IMR-90 (cell line): ENCODE measurements around the gene DOCK10. TPM values are rescaled to one million over a fixed set of nuclear protein-coding genes. Genes with fewer than 3 reads are reported as not detected.

Source experiments
- ATAC-seq: fragments of 200-7000 bp; cut with Tn5 transposase; 2 replicates; pipeline ENCODE4 v1.9.1; 2020; ENCODE audit warnings: low read depth, mild to moderate bottlenecking, moderate library complexity
- BruUV-seq: library from RNA; stranded (reverse); fragments of 400-500 nt; replicated peaks from 2 replicates; lab custom pipeline; 2021; lab: Mats Ljungman, UMichigan
- CTCF ChIA-PET: fragments of 300-600 bp; formaldehyde crosslinking; extraction: SDS; loops from one replicate; lab custom pipeline; 2021; ENCODE audit warnings: antibody characterized with exemption; lab: Yijun Ruan, JAX
- POLR2A ChIA-PET: fragments of 300-600 bp; sonication (Branson Sonifier 250); formaldehyde crosslinking; loops from one replicate; lab custom pipeline; 2022; ENCODE audit warnings: antibody characterized with exemption; ENCODE audit not compliant: unreplicated experiment; lab: Charles Lee
- DNase-seq: peaks from one replicate; pipeline ENCODE4 v3.0.0; 2013
- H2AFZ ChIP-seq: replicated peaks from 2 replicates; pipeline ENCODE3; 2013; ENCODE audit warnings: low read length, mild to moderate bottlenecking; ENCODE audit not compliant: poor library complexity
- H2AK5ac ChIP-seq: 2 replicates; pipeline ENCODE4 v1.6.1; 2013; ENCODE audit warnings: low read depth, low read length, inconsistent platforms
- H2AK9ac ChIP-seq: replicated peaks from 2 replicates; pipeline ENCODE3; 2013; ENCODE audit warnings: mild to moderate bottlenecking, low read depth, low read length, moderate library complexity; ENCODE audit not compliant: poor library complexity
- H2BK120ac ChIP-seq: 2 replicates; pipeline ENCODE4 v1.6.1; 2013; ENCODE audit warnings: low read depth, low read length, inconsistent platforms
- H2BK15ac ChIP-seq: 3 replicates; pipeline ENCODE4 v1.6.1; 2013; ENCODE audit warnings: low read depth, low read length, inconsistent platforms
- H2BK20ac ChIP-seq: 2 replicates; pipeline ENCODE4 v1.6.1; 2013; ENCODE audit warnings: low read depth, mild to moderate bottlenecking, inconsistent platforms, low read length, moderate library complexity
- H2BK5ac ChIP-seq: 2 replicates; pipeline ENCODE4 v1.6.1; 2013; ENCODE audit warnings: mild to moderate bottlenecking, low read depth, low read length, inconsistent platforms; ENCODE audit not compliant: poor library complexity, severe bottlenecking
- H3K14ac ChIP-seq: replicated peaks from 2 replicates; pipeline ENCODE4 v1.6.1; 2013; ENCODE audit warnings: low read depth, low read length, inconsistent platforms
- H3K18ac ChIP-seq: 2 replicates; pipeline ENCODE4 v1.6.1; 2013; ENCODE audit warnings: low read depth, low read length, control low read depth
- H3K23ac ChIP-seq: 2 replicates; pipeline ENCODE4 v1.6.1; 2013; ENCODE audit warnings: low read depth, low read length, inconsistent platforms
- H3K27ac ChIP-seq: 2 replicates; pipeline ENCODE4 v1.5.1; 2013; ENCODE audit warnings: mild to moderate bottlenecking, control low read depth, low read length; ENCODE audit not compliant: insufficient read depth
- H3K27me3 ChIP-seq: 2 replicates; pipeline ENCODE4 v1.6.1; 2013; ENCODE audit warnings: low read length; ENCODE audit not compliant: control insufficient read depth, insufficient read depth
- H3K36me3 ChIP-seq: 2 replicates; pipeline ENCODE4 v1.6.1; 2013; ENCODE audit warnings: low read length, mixed read lengths; ENCODE audit not compliant: control insufficient read depth, insufficient read depth
- H3K4ac ChIP-seq: 2 replicates; pipeline ENCODE4 v1.6.1; 2013; ENCODE audit warnings: low read depth, low read length, inconsistent platforms
- H3K4me1 ChIP-seq: 2 replicates; pipeline ENCODE4 v1.6.1; 2013; ENCODE audit warnings: low read length, mixed read lengths; ENCODE audit not compliant: control insufficient read depth, insufficient read depth
- H3K4me2 ChIP-seq: 2 replicates; pipeline ENCODE4 v1.6.1; 2013; ENCODE audit warnings: low read depth, mild to moderate bottlenecking, control low read depth, low read length, moderate library complexity
- H3K4me3 ChIP-seq: 2 replicates; pipeline ENCODE4 v1.5.1; 2013; ENCODE audit warnings: low read depth, mild to moderate bottlenecking, control low read depth, low read length, moderate library complexity; ENCODE audit not compliant: insufficient read depth
- H3K56ac ChIP-seq: 2 replicates; pipeline ENCODE4 v1.6.1; 2013; ENCODE audit warnings: low read length, inconsistent platforms; ENCODE audit not compliant: insufficient read depth; ENCODE audit errors: extremely low read depth
- H3K79me1 ChIP-seq, 2 experiments: 2 replicates each; pipeline ENCODE4 v1.6.1; 2013; ENCODE audit warnings: low read length in 2 of 2, inconsistent platforms in 1 of 2, low read depth in 1 of 2
- H3K9ac ChIP-seq: 2 replicates; pipeline ENCODE4 v1.6.1; 2013; ENCODE audit warnings: low read depth, low read length, control low read depth
- H3K9me1 ChIP-seq: 2 replicates; pipeline ENCODE4 v1.6.1; 2013; ENCODE audit warnings: low read length, inconsistent platforms; ENCODE audit not compliant: insufficient read depth
- H3K9me3 ChIP-seq: 2 replicates; pipeline ENCODE4 v1.6.1; 2013; ENCODE audit warnings: low read length; ENCODE audit not compliant: control insufficient read depth, insufficient read depth
- H4K20me1 ChIP-seq: 2 replicates; pipeline ENCODE4 v1.6.1; 2013; ENCODE audit warnings: low read length, inconsistent platforms; ENCODE audit not compliant: insufficient read depth
- H4K5ac ChIP-seq: 2 replicates; pipeline ENCODE4 v1.6.1; 2013; ENCODE audit warnings: mild to moderate bottlenecking, low read depth, low read length, control low read depth
- H4K8ac ChIP-seq, 2 experiments: 2 replicates each; pipeline ENCODE4 v1.6.1; 2013; ENCODE audit warnings: low read depth in 2 of 2, low read length in 2 of 2, control low read depth in 1 of 2, inconsistent platforms in 1 of 2
- H4K91ac ChIP-seq: 2 replicates; pipeline ENCODE4 v1.6.1; 2013; ENCODE audit warnings: low read depth, low read length, inconsistent platforms; ENCODE audit not compliant: insufficient read depth
- WGBS, 2 experiments: methylation state at CpG; one replicate each; pipeline versions ENCODE4 v1.1.5 to v1.1.7; 2013; ENCODE audit warnings: missing lambda C conversion rate in 2 of 2; ENCODE audit not compliant: insufficient read length in 1 of 2; ENCODE audit errors: extremely low coverage in 2 of 2; 5-methylcytosine and 5-hydroxymethylcytosine counted together
- dilution Hi-C: fragments of 300-500 bp; cut with HindIII; formaldehyde crosslinking; loops from one replicate; pipeline ENCODE4 v1.14.3; 2018; ENCODE audit warnings: low sequenced_read_pairs; ENCODE audit not compliant: unreplicated experiment
- in situ Hi-C: fragments of 300-500 bp; cut with MboI; formaldehyde crosslinking; loops from 3 replicates; pipeline ENCODE4 v1.14.3; 2019; ENCODE audit warnings: low sequenced_read_pairs, inconsistent platforms, mixed read lengths
- intact Hi-C: fragments of 100-400 bp; cut with micrococcal nuclease; formaldehyde crosslinking; loops from 2 replicates; pipeline ENCODE4 v1.10.0; 2022
- polyA plus RNA-seq, 3 experiments: library from polyadenylated mRNA; depleted of rRNA; stranded (reverse); fragments of >200 nt; gene quantifications; 2 replicates each; pipeline ENCODE4 v1.2.3, GENCODE V29; 2012; ENCODE audit warnings: low replicate concordance in 1 of 3
- total RNA-seq: library from RNA; depleted of rRNA; stranded (reverse); fragments of >200 nt; gene quantifications from 2 replicates; pipeline ENCODE4 v1.2.3, GENCODE V29; 2012
- TF ChIP-seq, protein P1 (sequence below): conservative IDR thresholded peaks from 2 replicates; pipeline ENCODE4 v1.5.1; 2012; ENCODE audit warnings: mild to moderate bottlenecking, low read depth, low read length, improper control_type of control experiment
- TF ChIP-seq, protein P2 (sequence below): fragments of 150-350 bp; IDR thresholded peaks from 2 replicates; pipeline ENCODE4 v1.6.1; 2016; ENCODE audit warnings: low read depth, mild to moderate bottlenecking, low read length, moderate library complexity, borderline replicate concordance

Gene DOCK10
- total and polyA plus RNA-seq, 2 of the 4 experiments (the other 2 are of a cell fraction) = 58.6 to 75.3 TPM

DNA sequence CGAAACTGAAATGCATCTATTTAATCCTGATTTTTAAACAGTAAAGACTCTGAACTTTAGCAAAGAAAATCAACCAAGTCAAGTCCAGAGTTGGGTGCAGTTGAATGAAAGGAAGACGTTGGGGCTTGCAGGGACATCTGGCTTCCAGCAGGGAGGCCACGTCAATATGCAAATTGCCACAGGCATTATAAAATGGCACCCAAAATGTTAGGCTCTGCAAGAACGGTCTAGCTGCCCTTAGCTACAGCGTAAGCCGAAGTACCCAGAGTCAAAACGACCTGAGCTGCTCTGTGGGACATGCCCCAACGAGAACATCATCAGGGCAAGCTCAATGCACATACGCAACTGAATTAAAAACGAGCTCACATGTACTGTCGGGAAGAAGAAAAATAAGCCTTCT lies 30.7 kb downstream of the DOCK10 start:
- DNase-seq (no peak), ATAC-seq (no peak)
- in situ Hi-C loops (loop anchor here (25.0 kb wide), 2 partner anchors 649 to 651 kb away; no protein-coding TSS in a partner anchor), dilution Hi-C loops (no loop called here), intact Hi-C loops (no loop called here)
- peak overlapping the region; percentile 34; the same call in 1 of the 3 replicates for H2BK15ac ChIP-seq
- no peak overlapping the region for H4K91ac ChIP-seq
- peak overlapping the region; percentile 23; the same call in 1 of the 2 replicates for H2AK5ac ChIP-seq
- H3K4ac ChIP-seq = peak overlapping the region; percentile 58
- no peak overlapping the region for H3K56ac ChIP-seq
- H3K36me3 ChIP-seq = no peaks in the 10 kb centered on the region
- peaks cover 6% of the 10 kb centered on the region for H3K9me1 ChIP-seq
- H4K5ac ChIP-seq = peak overlapping the region; percentile 68
- no peak overlapping the region for H3K9ac ChIP-seq
- no peak overlapping the region for H2AK9ac ChIP-seq
- peak overlapping the region; percentile 49; the same call in 1 of the 2 replicates for H3K18ac ChIP-seq
- H3K23ac ChIP-seq = no peak overlapping the region
- no peaks in the 10 kb centered on the region for H3K27me3 ChIP-seq
- H3K4me1 ChIP-seq = peaks cover 11% of the 10 kb centered on the region
- TF ChIP-seq, protein P1, sequence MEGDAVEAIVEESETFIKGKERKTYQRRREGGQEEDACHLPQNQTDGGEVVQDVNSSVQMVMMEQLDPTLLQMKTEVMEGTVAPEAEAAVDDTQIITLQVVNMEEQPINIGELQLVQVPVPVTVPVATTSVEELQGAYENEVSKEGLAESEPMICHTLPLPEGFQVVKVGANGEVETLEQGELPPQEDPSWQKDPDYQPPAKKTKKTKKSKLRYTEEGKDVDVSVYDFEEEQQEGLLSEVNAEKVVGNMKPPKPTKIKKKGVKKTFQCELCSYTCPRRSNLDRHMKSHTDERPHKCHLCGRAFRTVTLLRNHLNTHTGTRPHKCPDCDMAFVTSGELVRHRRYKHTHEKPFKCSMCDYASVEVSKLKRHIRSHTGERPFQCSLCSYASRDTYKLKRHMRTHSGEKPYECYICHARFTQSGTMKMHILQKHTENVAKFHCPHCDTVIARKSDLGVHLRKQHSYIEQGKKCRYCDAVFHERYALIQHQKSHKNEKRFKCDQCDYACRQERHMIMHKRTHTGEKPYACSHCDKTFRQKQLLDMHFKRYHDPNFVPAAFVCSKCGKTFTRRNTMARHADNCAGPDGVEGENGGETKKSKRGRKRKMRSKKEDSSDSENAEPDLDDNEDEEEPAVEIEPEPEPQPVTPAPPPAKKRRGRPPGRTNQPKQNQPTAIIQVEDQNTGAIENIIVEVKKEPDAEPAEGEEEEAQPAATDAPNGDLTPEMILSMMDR = no peak
- TF ChIP-seq, protein P2, sequence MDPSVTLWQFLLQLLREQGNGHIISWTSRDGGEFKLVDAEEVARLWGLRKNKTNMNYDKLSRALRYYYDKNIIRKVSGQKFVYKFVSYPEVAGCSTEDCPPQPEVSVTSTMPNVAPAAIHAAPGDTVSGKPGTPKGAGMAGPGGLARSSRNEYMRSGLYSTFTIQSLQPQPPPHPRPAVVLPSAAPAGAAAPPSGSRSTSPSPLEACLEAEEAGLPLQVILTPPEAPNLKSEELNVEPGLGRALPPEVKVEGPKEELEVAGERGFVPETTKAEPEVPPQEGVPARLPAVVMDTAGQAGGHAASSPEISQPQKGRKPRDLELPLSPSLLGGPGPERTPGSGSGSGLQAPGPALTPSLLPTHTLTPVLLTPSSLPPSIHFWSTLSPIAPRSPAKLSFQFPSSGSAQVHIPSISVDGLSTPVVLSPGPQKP = no peak
- H2BK5ac ChIP-seq = no peak overlapping the region
- no TSS peak for BruUV-seq
- peak overlapping the region; percentile 33 for H2BK120ac ChIP-seq
- peak overlapping the region; percentile 39; the same call in 1 of the 2 replicates for H3K14ac ChIP-seq
- H3K4me2 ChIP-seq = no peak overlapping the region
- H2BK20ac ChIP-seq = peak overlapping the region; percentile 63; the same call in 1 of the 2 replicates
- no peak overlapping the region for H3K27ac ChIP-seq
- no peak overlapping the region for H2AFZ ChIP-seq
- H3K4me3 ChIP-seq = no peak overlapping the region
- H4K20me1 ChIP-seq = no peaks in the 10 kb centered on the region
- no peaks in the 10 kb centered on the region for H3K9me3 ChIP-seq
- ChIA-PET POLR2A (no interaction called here), CTCF (interaction anchor here (0.6 to 1.4 kb wide), 2 partner anchors 9 to 361 kb away, joined by 3 to 5 read pairs; no protein-coding TSS in a partner anchor)
- H4K8ac ChIP-seq = no peak overlapping the region; a peak in 1 of 4 replicates
- H3K79me1 ChIP-seq = peaks cover 22 to 49% of the 10 kb centered on the region in 2 experiments; a peak in 3 of 4 replicates
- 71% methylated on average over 3 of the region's 11 CpGs; no CpG with 5 or more reads in 1 of the 2 experiments for WGBS, 2 experiments
